K562 (cell line): Measurements from ENCODE around the gene MUSK. TPM values are rescaled to one million over a fixed set of nuclear protein-coding genes. Genes with fewer than 3 reads are reported as not detected.

ENCODE experiments used
- ATAC-seq: fragments of 200-7000 bp; cut with Tn5 transposase; 3 replicates; pipeline ENCODE4 v1.9.1; 2020; ENCODE audit warnings: moderate library complexity
- BruUV-seq: library from RNA; stranded (reverse); fragments of 400-500 nt; replicated peaks from 2 replicates; lab custom pipeline; 2021; lab: Mats Ljungman, UMichigan
- CTCF ChIA-PET: fragments of 300-600 bp; formaldehyde crosslinking; extraction: SDS; loops from one replicate; lab custom pipeline; 2021; ENCODE audit warnings: low intra/inter-chr PET ratio; lab: Yijun Ruan, JAX
- POLR2A ChIA-PET: fragments of 300-600, 350-650 bp; sonication (Branson Sonifier 250); formaldehyde crosslinking; extraction: SDS; loops from one replicate; lab custom pipeline; 2021; ENCODE audit warnings: antibody characterized with exemption, inconsistent platforms; lab: Yijun Ruan, JAX
- DNase-seq, 4 experiments: peaks; one replicate each; pipeline versions ENCODE4 v3.0.0 to v3.0.0-alpha.2; 2011 to 2018; ENCODE audit warnings: low spot score in 3 of 4, mixed read lengths in 3 of 4; ENCODE audit errors: extremely low read depth in 1 of 4
- FAIRE-seq: peaks from 2 replicates; lab custom pipeline; 2011; peaks lifted over from hg19 to GRCh38; lab: Jason Lieb, UNC
- H2AFZ ChIP-seq: 2 replicates; pipeline ENCODE4 v1.6.0; 2011; ENCODE audit warnings: low read depth, low read length, control low read depth, inconsistent platforms
- H3K27ac ChIP-seq: fragments of 200-600 bp; 3 replicates; pipeline ENCODE4 v1.8.0; 2011; ENCODE audit warnings: low read depth, mild to moderate bottlenecking, control low read depth, inconsistent platforms, low read length, moderate library complexity, mixed read lengths; ENCODE audit errors: extremely low read depth
- H3K27me3 ChIP-seq, 2 experiments: fragments of 300-600 bp in 1 of 2; 2 replicates in 1 of 2; 3 replicates in 1 of 2; pipeline versions ENCODE4 v1.6.0 to v1.8.0; 2011; ENCODE audit warnings: inconsistent platforms in 2 of 2, low read length in 2 of 2, mild to moderate bottlenecking in 1 of 2, mixed read lengths in 1 of 2, moderate library complexity in 1 of 2; ENCODE audit not compliant: control insufficient read depth in 2 of 2, insufficient read depth in 2 of 2
- H3K36me3 ChIP-seq: fragments of 300-600 bp; 3 replicates; pipeline ENCODE4 v1.8.0; 2011; ENCODE audit warnings: mild to moderate bottlenecking, low read length, inconsistent platforms; ENCODE audit not compliant: control insufficient read depth, insufficient read depth
- H3K4me1 ChIP-seq, 2 experiments: fragments of 200-600 bp in 1 of 2; replicated peaks in 1 of 2; 2 replicates in 1 of 2; 3 replicates in 1 of 2; pipeline versions ENCODE4 v1.5.1 to v1.8.0; 2011; ENCODE audit warnings: inconsistent platforms in 2 of 2, low read length in 2 of 2, mild to moderate bottlenecking in 1 of 2, mixed read lengths in 1 of 2, moderate library complexity in 1 of 2; ENCODE audit not compliant: control insufficient read depth in 2 of 2, insufficient read depth in 2 of 2
- H3K4me2 ChIP-seq: 2 replicates; pipeline ENCODE4 v1.6.1; 2011; ENCODE audit warnings: low read length, control low read depth, inconsistent platforms, mixed read lengths; ENCODE audit not compliant: insufficient read depth
- H3K4me3 ChIP-seq: fragments of 200-600 bp; sonication (generic), shearing (Covaris generic); 2 replicates; pipeline ENCODE4 v1.5.1; 2016; ENCODE audit warnings: control low read depth, inconsistent platforms
- H3K79me2 ChIP-seq: fragments of 200-600 bp; 3 replicates; pipeline ENCODE4 v1.8.0; 2011; ENCODE audit warnings: low read length, inconsistent platforms; ENCODE audit not compliant: control insufficient read depth, insufficient read depth
- H3K9ac ChIP-seq, 2 experiments: 2 replicates each; pipeline versions ENCODE4 v1.6.0 to v1.6.1; 2011; ENCODE audit warnings: low read depth in 2 of 2, low read length in 2 of 2, control low read depth in 1 of 2, inconsistent platforms in 1 of 2, mild to moderate bottlenecking in 1 of 2, mixed read lengths in 1 of 2; ENCODE audit not compliant: insufficient read depth in 1 of 2
- H3K9me1 ChIP-seq: one replicate; pipeline ENCODE4 v1.6.0; 2011; ENCODE audit warnings: inconsistent platforms, mild to moderate bottlenecking, low read length, moderate library complexity; ENCODE audit not compliant: control insufficient read depth, insufficient read depth
- H3K9me3 ChIP-seq: replicated peaks from 2 replicates; pipeline ENCODE4 v1.5.1; 2011; ENCODE audit warnings: low read depth, low read length, inconsistent platforms; ENCODE audit not compliant: control insufficient read depth, insufficient read depth
- H4K20me1 ChIP-seq: replicated peaks from 2 replicates; pipeline ENCODE4 v1.6.1; 2011; ENCODE audit warnings: low read length, inconsistent platforms, mixed read lengths; ENCODE audit not compliant: control insufficient read depth, insufficient read depth
- CBX1 ChIP-seq: sonication (generic); IDR thresholded peaks from 2 replicates; pipeline ENCODE4 v1.6.1; 2016; ENCODE audit warnings: antibody characterized with exemption, low read depth, mild to moderate bottlenecking
- ETS1 ChIP-seq: conservative IDR thresholded peaks from 2 replicates; pipeline ENCODE4 v1.6.1; 2011; ENCODE audit warnings: low read depth, mild to moderate bottlenecking, low read length; ENCODE audit not compliant: control insufficient read depth
- GTF2B ChIP-seq: IDR thresholded peaks from 2 replicates; pipeline ENCODE4 v1.6.1; 2011; ENCODE audit not compliant: insufficient read length; ENCODE audit errors: extremely low read depth
- MCM2 ChIP-seq: fragments of 450-650 bp; IDR thresholded peaks from 2 replicates; pipeline ENCODE4 v1.6.1; 2017; ENCODE audit warnings: low read depth, mild to moderate bottlenecking
- RBFOX2 ChIP-seq: fragments of 200-400 bp; formaldehyde crosslinking; IDR thresholded peaks from 2 replicates; pipeline ENCODE4 v1.6.1; 2017; ENCODE audit warnings: low read depth, mild to moderate bottlenecking, low read length, moderate library complexity
- TSHZ1 ChIP-seq: fragments of 250-450 bp; sonication (Bioruptor Pico); IDR thresholded peaks from 2 replicates; pipeline ENCODE4 v1.4.0; 2020; ENCODE audit warnings: mild to moderate bottlenecking, moderate library complexity
- ZMIZ1 ChIP-seq, 2 experiments: fragments of 150-350 bp in 1 of 2; IDR thresholded peaks; 2 replicates each; pipeline ENCODE4 v1.6.1; 2012 to 2016; ENCODE audit warnings: low read depth in 2 of 2, low read length in 2 of 2, mild to moderate bottlenecking in 1 of 2, moderate library complexity in 1 of 2
- ZNF197 ChIP-seq: fragments of 200-800 bp; sonication (Bioruptor generic); IDR thresholded peaks from 2 replicates; pipeline ENCODE4 v1.6.1; 2016; ENCODE audit warnings: low read depth, missing genetic modification characterization, missing compliant biosample characterization
- ZNF316 ChIP-seq: fragments of 450-650 bp; IDR thresholded peaks from 2 replicates; pipeline ENCODE4 v1.6.1; 2016
- ZNF785 ChIP-seq: fragments of 250-450 bp; sonication (Bioruptor Pico); IDR thresholded peaks from 2 replicates; pipeline ENCODE4 v1.4.0; 2020; ENCODE audit warnings: mild to moderate bottlenecking
- ZNF830 ChIP-seq: fragments of 250-450 bp; sonication (Bioruptor Pico); IDR thresholded peaks from 2 replicates; pipeline ENCODE4 v1.5.0; 2021; ENCODE audit warnings: mild to moderate bottlenecking
- WGBS: fragments of 100-300 bp; shearing (Covaris generic); methylation state at CpG from one replicate; pipeline ENCODE4 v1.1.6; 2016; ENCODE audit warnings: low coverage, mixed read lengths; ENCODE audit not compliant: insufficient coverage; ENCODE audit errors: missing lambda C conversion rate; 5-methylcytosine and 5-hydroxymethylcytosine counted together
- in situ Hi-C: fragments of 300-500 bp; cut with MboI; formaldehyde crosslinking; loops from 4 replicates; pipeline ENCODE4 v1.15.0; 2018; ENCODE audit warnings: inconsistent platforms, mixed read lengths
- intact Hi-C: fragments of 100-400 bp; cut with micrococcal nuclease; formaldehyde crosslinking; loops from 2 replicates; pipeline ENCODE4 v1.14.2; 2022
- polyA plus RNA-seq, 8 experiments: library from polyadenylated mRNA; depleted of rRNA in 4 of 8; stranded (reverse) in 5 of 8; unstranded in 3 of 8; fragments of >200 nt; fragmentation: Nextera tagmentation in 2 of 8; fragmentation: Illumina TruSeq in 1 of 8; extraction: Ambion mirVana in 2 of 8; extraction: Trizol in 1 of 8; gene quantifications; 2 replicates each; pipeline versions ENCODE4 v1.2.1 to v1.2.3, GENCODE V29; 2011 to 2014; ENCODE audit warnings: inconsistent platforms in 1 of 8, missing spikeins in 1 of 8
- total RNA-seq, 7 experiments: library from RNA; depleted of rRNA in 6 of 7; stranded (reverse); fragments of >200 nt in 6 of 7; fragmentation: Illumina TruSeq in 2 of 7; extraction: Trizol in 2 of 7; gene quantifications; 2 replicates each; pipeline versions ENCODE4 v1.2.1 to v1.2.3, GENCODE V29; 2011 to 2021; ENCODE audit warnings: low replicate concordance in 1 of 7

Gene MUSK
- total and polyA plus RNA-seq, 9 of the 15 experiments (the other 6 are each of a cell fraction or from before 2014, with no cell fraction given): not detected

- no peaks in the 10 kb centered on the region for H3K4me1 ChIP-seq
- no peaks in the 10 kb centered on the region for H3K9me1 ChIP-seq
- H3K27ac ChIP-seq: no peak overlapping the region
- POLR2A ChIA-PET: no interaction called here
- no peaks in the 10 kb centered on the region for H4K20me1 ChIP-seq
- CTCF ChIA-PET: no interaction called here
- no peaks in the 10 kb centered on the region for H3K9me3 ChIP-seq
- DNase-seq (no peak), FAIRE-seq (no peak), ATAC-seq (no peak)
- in situ Hi-C loops: no loop called here
- H3K79me2 ChIP-seq: no peaks in the 10 kb centered on the region
- BruUV-seq: no TSS peak
- WGBS: 1% methylated on average over 4 of the region's 4 CpGs
- intact Hi-C loops: no loop called here
- H3K27me3 ChIP-seq: no peaks in the 10 kb centered on the region
- H3K4me2 ChIP-seq: no peak overlapping the region
- H3K4me3 ChIP-seq: no peak overlapping the region
- H3K36me3 ChIP-seq: no peaks in the 10 kb centered on the region
- H3K9ac ChIP-seq: no peak overlapping the region
- no peak overlapping the region for H2AFZ ChIP-seq
- TF ChIP-seq GTF2B (no peak), RBFOX2 (no peak), ETS1 (no peak), ZNF785 (CRISPR knock-in tag) (no peak), MCM2 (no peak), TSHZ1 (CRISPR knock-in tag) (no peak), ZNF316 (no peak), CBX1 (no peak), ZNF830 (no peak), ZNF197 (CRISPR knock-in tag) (no peak), ZMIZ1 (IDR thresholded peaks at IDR 0.05; ENCODE audit: low read depth in 2 of 2, low read length in 2 of 2) (no peak)
Measured at GRCh38 chr9:110746211-110746930, 77.8 kb downstream of the MUSK start.
